Fibroblast of skin of right biceps (primary cell): ENCODE results near the gene NLGN1.

Experiments used
- DNase-seq: peaks from one replicate; pipeline ENCODE4 v3.0.0-alpha.2; 2013

The NLGN1 gene

GRCh38 chr3:173862701-173863100 is 465.2 kb downstream of the NLGN1 start:
- no peak for DNase-seq

GRCh38 chr3:173863551-173863950 is 466.0 kb downstream of the NLGN1 start:
- no peak for DNase-seq

- no peak for DNase-seq
These were observed 468.5 kb downstream of the NLGN1 start for GRCh38 chr3:173865900-173866498.

GRCh38 chr3:173869766-173870165 is 472.2 kb downstream of the NLGN1 start:
- DNase-seq, result no peak

- peak; percentile 35 for DNase-seq
These were observed 473.4 kb downstream of the NLGN1 start for GRCh38 chr3:173870976-173871375.

GRCh38 chr3:173875790-173876189 is 478.2 kb downstream of the NLGN1 start:
- no peak for DNase-seq

- DNase-seq, result no peak
These were observed 478.9 kb downstream of the NLGN1 start for GRCh38 chr3:173876476-173876875.

- no peak for DNase-seq
These were observed 490.3 kb downstream of the NLGN1 start for GRCh38 chr3:173887888-173888287.

GRCh38 chr3:173889596-173889995 is 492.1 kb downstream of the NLGN1 start:
- peak; percentile 62 for DNase-seq

GRCh38 chr3:173890091-173890490 is 492.5 kb downstream of the NLGN1 start:
- DNase-seq, result no peak

GRCh38 chr3:173891272-173892100 is 493.9 kb downstream of the NLGN1 start:
- no peak for DNase-seq

GRCh38 chr3:173892547-173892946 is 495.0 kb downstream of the NLGN1 start:
- peak; percentile 39 for DNase-seq

- peak; percentile 89 for DNase-seq
These were observed 495.5 kb downstream of the NLGN1 start for GRCh38 chr3:173893066-173893465.

GRCh38 chr3:173893835-173894234 is 496.3 kb downstream of the NLGN1 start:
- DNase-seq, result no peak

- no peak for DNase-seq
These were observed 500.1 kb downstream of the NLGN1 start for GRCh38 chr3:173897631-173898030.

- DNase-seq, result no peak
These were observed 504.1 kb downstream of the NLGN1 start for GRCh38 chr3:173901649-173902048.

GRCh38 chr3:173902401-173902800 is 504.9 kb downstream of the NLGN1 start:
- no peak for DNase-seq

GRCh38 chr3:173902871-173903270 is 505.3 kb downstream of the NLGN1 start:
- peak; percentile 32 for DNase-seq

- DNase-seq, result no peak
These were observed 507.8 kb downstream of the NLGN1 start for GRCh38 chr3:173905381-173905780.

GRCh38 chr3:173911446-173911845 is 513.9 kb downstream of the NLGN1 start:
- DNase-seq, result no peak

GRCh38 chr3:173912126-173912525 is 514.6 kb downstream of the NLGN1 start:
- peak; percentile 42 for DNase-seq

- peak; percentile 65 for DNase-seq
These were observed 515.9 kb downstream of the NLGN1 start for GRCh38 chr3:173913397-173913796.

- peak; percentile 31 for DNase-seq
These were observed 516.5 kb downstream of the NLGN1 start for GRCh38 chr3:173913974-173914421.

- no peak for DNase-seq
These were observed 519.3 kb downstream of the NLGN1 start for GRCh38 chr3:173916799-173917198.
